Measurements from ENCODE around the gene PRR15.

DNA sequence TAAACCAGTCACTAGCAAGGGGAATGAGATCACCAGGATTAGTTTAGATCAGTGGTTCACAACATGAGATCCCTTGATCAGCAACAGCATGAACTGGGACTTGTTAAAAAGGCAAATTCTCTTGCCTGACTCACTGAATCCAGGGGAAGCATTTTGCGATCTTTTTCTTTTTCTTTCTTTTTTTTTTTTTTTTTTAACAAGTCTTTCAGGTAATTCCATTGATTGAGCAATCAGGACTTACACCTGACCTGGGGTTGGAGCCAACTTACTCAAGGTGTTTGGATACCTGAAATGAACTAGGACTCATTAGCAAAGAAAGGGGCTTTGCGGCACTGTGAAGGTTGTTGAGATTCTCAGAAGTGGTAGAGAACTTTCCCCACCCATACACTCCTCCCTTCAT is 47.1 kb upstream of the PRR15 start:
- TF ChIP-seq JUNB (IDR thresholded peaks at IDR 0.05; ENCODE audit: unreplicated experiment) (no peak), CTCF (conservative IDR thresholded peaks at IDR 0.05; ENCODE audit: low read depth in 2 of 2) (no peak)

Data from GM23338 (cell line).